ENCODE measurements around the gene MYL7.

Gene MYL7

DNA sequence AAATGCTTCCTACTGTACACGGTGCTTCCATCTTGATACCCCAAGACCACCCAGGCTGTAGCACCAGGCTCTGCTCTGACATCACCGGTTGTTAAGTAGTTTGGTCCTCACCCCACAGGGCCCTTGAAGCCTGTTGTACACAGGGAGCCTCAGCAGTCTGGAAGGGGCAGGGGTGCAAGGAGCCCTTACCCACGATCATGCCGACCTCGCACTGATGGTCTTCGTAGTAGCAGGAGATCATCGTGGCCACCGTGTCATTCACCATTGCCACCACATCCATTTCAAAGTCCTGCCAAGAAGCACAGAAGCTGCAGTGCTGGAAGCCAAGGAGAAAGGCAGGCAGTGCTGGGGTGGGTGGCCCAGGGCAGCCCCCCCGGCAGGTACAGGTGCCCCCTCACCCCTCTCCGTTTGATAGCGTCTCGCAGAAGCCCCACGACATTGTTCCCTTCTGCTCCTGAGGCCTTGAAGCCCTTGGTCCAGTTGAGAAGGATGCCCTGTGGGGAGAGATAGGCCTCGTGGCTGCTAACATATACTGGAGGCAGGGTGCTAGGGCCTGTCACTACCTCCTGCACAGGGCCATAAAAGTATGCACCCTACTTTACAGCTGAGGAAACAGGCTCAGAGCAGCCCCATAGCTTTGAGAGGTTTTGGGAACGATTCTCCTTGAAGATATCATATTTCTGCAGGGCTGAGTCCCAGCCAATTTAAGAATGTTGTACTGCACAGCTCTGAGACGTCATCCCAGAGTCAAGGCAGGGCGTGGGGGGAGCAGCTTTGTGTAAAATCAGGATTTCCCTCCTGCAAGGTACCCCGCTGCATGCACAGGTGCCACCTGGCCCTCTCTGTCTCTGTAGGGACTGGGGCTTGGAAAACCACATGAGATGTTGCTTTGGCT, 8.7 kb upstream of the MYL7 start:
- H3K9me3 ChIP-seq (ENCODE audit: low read depth, low read length): no peaks in the 10 kb centered on the region
- no peaks in the 10 kb centered on the region for H3K36me3 ChIP-seq (ENCODE audit: insufficient read depth, low read length)
- H3K27ac ChIP-seq: no peak overlapping the region
- H3K4me3 ChIP-seq: no peak overlapping the region
- TF ChIP-seq POLR2AphosphoS5 (IDR thresholded peaks at IDR 0.05; ENCODE audit: borderline replicate concordance, low read depth, low read length): no peak
- no peak for TF ChIP-seq EZH2 (IDR thresholded peaks at IDR 0.05)
- TF ChIP-seq FOXP2 (optimal IDR thresholded peaks at IDR 0.05; ENCODE audit: control extremely low read depth, extremely low read length, insufficient read depth): no peak
- no peak overlapping the region for H3K9ac ChIP-seq (ENCODE audit: insufficient read length)
- DNase-seq (ENCODE audit: low read depth, low spot score): no peak

DNA sequence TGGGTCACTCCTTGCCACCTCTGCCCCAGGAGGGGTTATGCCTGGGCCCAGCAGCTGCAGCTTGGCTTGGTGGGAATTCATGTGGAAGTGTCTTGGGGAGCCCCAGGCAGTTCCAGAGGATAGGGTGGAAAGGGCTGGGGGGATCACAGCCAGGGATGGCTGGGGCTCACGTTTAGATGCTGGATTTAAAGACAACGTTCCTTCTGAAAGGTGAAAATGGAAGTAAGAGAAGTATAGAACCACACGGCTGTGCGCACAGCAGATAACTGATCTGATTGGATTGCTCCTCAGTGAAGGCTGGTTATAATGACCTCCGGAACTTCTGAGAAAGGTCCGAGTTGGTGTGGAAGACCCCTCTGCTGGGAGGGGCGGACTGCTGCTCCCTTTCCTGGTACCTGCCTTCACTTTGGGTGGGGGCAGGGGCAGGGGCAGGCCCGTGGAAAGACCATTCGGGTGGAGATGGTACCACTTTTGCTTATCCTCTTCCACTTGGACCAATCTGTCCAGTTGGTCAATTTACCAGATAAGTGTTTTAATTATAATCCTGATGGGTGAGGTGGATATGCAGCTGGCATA, 7.9 kb upstream of the MYL7 start:
- Histone ChIP-seq H3K27ac (no peak overlapping the region), H3K4me3 (no peak overlapping the region), H3K9me3 (ENCODE audit: low read depth, low read length) (no peaks in the 10 kb centered on the region), H3K36me3 (ENCODE audit: insufficient read depth, low read length) (no peaks in the 10 kb centered on the region), H3K9ac (ENCODE audit: insufficient read length) (no peak overlapping the region)
- TF ChIP-seq FOXP2 (optimal IDR thresholded peaks at IDR 0.05; ENCODE audit: control extremely low read depth, extremely low read length, insufficient read depth) (no peak), POLR2AphosphoS5 (IDR thresholded peaks at IDR 0.05; ENCODE audit: borderline replicate concordance, low read depth, low read length) (no peak), EZH2 (IDR thresholded peaks at IDR 0.05) (no peak)
- no peak for DNase-seq (ENCODE audit: low read depth, low spot score)

DNA sequence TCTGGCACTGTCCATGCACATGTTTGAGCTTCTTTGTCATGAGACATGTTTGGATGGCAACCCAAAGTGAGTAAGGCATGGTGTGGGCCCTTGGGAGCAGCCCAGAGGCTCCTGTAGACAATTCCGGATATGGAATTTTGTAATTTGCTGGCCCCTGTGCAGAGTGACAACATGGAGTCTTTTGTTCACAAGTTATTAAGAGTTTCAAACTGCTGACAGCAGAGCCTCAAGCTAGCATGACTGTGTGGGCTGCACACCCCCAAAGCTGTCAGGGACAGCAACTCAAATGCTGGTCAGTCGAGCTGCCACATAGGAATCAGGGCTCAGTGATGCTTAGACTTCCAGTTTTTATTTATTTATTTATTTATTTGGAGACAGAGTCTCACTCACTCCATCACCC, 7.0 kb upstream of the MYL7 start:
- Histone ChIP-seq H3K9ac (ENCODE audit: insufficient read length) (no peak overlapping the region), H3K4me3 (no peak overlapping the region), H3K36me3 (ENCODE audit: insufficient read depth, low read length) (no peaks in the 10 kb centered on the region), H3K9me3 (ENCODE audit: low read depth, low read length) (no peaks in the 10 kb centered on the region), H3K27ac (no peak overlapping the region)
- DNase-seq (ENCODE audit: low read depth, low spot score): no peak
- no peak for TF ChIP-seq EZH2 (IDR thresholded peaks at IDR 0.05)
- no peak for TF ChIP-seq POLR2AphosphoS5 (IDR thresholded peaks at IDR 0.05; ENCODE audit: borderline replicate concordance, low read depth, low read length)
- TF ChIP-seq FOXP2 (optimal IDR thresholded peaks at IDR 0.05; ENCODE audit: control extremely low read depth, extremely low read length, insufficient read depth): no peak

DNA sequence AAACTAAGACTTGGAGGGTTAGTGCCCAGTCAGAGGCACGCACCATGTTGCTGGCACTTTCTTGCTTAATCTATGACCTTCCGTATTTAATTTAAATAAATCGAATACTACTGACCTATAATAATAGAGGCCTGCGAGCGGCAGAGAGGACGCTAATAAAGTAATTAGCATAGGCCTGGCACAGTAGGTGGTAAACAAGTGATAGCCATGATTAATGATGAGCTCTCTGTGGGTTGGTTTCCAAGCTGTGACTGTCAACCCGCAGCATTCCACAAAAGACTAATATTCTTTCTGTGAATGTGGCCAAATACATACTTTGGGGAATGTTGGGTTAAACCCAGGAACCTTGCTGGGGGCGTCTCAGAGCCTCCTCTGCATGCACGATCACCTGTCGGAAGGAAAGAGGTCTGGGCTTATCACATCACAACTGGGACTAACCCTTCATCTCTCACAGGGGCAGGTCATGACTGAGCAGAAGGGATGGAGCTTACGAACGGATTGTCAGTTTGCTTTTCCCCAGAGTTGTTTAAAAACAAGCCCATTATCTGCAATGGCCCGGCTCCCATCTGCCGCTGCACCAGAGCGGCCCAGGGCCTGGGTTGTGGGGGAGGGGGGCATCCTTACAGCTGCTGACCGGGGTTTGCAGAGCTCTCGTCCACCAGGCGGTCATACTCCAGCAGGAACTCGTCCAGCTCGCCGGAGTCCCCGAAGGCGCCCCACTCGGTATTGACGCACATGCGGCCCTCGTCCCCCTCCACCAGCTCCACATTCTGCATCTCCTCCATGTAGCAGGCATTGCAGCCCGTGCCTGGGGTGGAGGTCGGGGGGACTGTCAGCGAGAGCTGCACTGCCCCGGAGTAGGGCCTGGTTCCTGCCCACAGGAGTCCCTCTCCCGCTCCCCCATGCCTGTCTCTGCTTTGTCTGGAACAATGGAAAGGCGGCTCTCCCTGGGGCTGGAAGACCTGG, 6.2 kb upstream of the MYL7 start:
- Histone ChIP-seq H3K4me3 (no peak overlapping the region), H3K9ac (ENCODE audit: insufficient read length) (no peak overlapping the region), H3K27ac (no peak overlapping the region), H3K9me3 (ENCODE audit: low read depth, low read length) (no peaks in the 10 kb centered on the region), H3K36me3 (ENCODE audit: insufficient read depth, low read length) (no peaks in the 10 kb centered on the region)
- no peak for DNase-seq (ENCODE audit: low read depth, low spot score)
- TF ChIP-seq EZH2 (IDR thresholded peaks at IDR 0.05): no peak

DNA sequence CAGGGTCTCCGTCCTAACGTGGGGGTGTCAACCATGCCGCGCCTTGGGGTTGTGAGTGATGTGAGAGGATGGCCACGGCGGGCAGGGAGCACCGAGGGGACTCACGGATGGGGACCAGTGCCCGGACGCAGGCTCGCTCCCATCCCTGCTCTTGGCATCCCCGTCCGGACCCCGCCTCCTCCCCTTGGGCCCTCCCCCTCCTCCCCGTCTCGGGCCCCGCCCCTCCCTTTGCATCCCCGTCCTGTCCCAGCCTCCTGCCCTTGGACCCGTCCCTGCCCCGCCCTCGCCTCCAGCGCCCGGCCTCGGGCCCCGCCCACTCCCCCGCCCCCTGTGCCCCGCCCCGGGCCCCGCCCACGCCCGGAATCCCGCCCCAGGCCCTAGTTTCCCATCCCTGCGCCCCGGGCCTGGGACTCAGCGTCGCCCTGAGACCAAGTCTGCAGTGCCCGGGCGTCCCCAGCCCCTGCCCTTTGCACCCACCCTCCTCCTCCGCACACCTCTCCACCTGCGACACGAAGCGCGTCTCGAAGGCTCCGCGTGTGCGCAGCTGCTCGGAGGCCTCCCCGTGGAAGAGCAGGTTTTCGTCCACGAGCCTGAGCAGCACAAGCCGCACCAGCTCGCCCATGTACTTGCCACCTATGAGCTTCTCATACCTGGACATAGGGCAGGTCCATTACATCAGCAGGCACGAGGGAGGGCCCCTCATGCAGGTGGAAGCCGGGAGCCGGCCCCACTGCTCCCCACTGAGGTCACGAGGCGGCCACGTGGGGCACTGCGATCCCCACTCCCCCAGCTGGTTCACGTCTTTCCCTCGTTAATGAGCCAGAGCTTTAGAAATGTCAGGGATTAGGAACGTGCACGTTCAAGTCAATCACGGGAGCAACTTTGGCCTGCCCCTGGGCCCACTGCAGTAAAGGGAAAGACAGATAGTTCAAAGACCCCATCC, 5.1 kb upstream of the MYL7 start:
- H3K27ac ChIP-seq: no peak overlapping the region
- no peak for DNase-seq (ENCODE audit: low read depth, low spot score)
- no peaks in the 10 kb centered on the region for H3K36me3 ChIP-seq (ENCODE audit: insufficient read depth, low read length)
- H3K4me3 ChIP-seq: no peak overlapping the region
- H3K9ac ChIP-seq (ENCODE audit: insufficient read length): no peak overlapping the region
- TF ChIP-seq FOXP2 (optimal IDR thresholded peaks at IDR 0.05; ENCODE audit: control extremely low read depth, extremely low read length, insufficient read depth) (no peak), EZH2 (IDR thresholded peaks at IDR 0.05) (no peak), POLR2AphosphoS5 (IDR thresholded peaks at IDR 0.05; ENCODE audit: borderline replicate concordance, low read depth, low read length) (no peak)
- H3K9me3 ChIP-seq (ENCODE audit: low read depth, low read length): no peaks in the 10 kb centered on the region

DNA sequence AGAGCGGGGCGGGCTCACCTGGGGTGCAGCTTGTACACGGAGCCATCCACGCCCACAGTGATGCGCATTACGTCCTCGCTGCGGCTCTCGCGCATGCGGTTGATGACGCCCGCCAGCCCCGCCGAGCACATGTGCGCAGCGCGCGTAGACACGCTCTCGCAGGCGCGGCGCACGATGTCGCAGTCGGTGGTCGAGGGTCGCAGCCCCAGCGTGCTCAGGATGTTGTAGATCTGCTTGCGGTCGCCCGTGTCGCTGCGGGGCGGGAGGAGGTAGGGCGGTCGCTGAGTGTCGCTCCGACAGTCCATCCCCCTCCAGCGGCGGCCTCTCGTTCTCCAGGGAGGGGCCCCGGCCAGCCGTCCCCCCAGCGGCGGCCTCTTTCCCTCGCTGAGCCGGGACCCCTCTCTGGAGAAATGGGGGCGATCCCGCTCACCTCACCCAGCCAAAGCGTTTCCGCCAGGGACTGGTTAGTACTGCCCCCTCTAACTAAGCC, 4.4 kb upstream of the MYL7 start:
- Histone ChIP-seq H3K9me3 (ENCODE audit: low read depth, low read length) (no peaks in the 10 kb centered on the region), H3K27ac (no peak overlapping the region), H3K4me3 (no peak overlapping the region), H3K36me3 (ENCODE audit: insufficient read depth, low read length) (no peaks in the 10 kb centered on the region), H3K9ac (ENCODE audit: insufficient read length) (no peak overlapping the region)
- TF ChIP-seq FOXP2 (optimal IDR thresholded peaks at IDR 0.05; ENCODE audit: control extremely low read depth, extremely low read length, insufficient read depth): no peak
- TF ChIP-seq POLR2AphosphoS5 (IDR thresholded peaks at IDR 0.05; ENCODE audit: borderline replicate concordance, low read depth, low read length): no peak
- no peak for TF ChIP-seq EZH2 (IDR thresholded peaks at IDR 0.05)
- no peak for DNase-seq (ENCODE audit: low read depth, low spot score)

DNA sequence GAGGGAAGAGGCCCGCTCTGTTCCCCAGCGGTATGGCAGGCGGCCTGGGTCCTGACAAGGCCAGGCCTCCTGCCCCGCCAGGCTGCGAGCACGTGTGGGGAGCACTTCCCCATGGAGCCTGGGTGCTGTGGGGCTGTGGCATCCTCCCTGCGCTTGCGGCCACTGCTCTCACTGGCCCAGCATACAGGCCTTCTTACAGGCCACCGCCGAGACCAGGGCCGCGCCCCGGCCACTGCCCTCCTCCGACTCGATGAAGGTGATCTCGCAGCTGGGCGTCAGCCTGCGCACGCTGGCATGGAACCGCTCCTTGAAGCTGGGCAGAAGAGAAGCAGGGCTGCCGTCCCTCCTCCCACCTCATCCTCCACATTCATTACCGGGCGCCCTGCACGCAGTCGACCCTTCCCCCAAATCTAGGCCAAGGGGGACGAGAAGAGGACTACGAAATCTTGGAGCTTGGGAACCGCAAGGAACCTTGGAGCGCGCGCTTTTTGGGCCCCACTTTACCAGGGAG, 3.9 kb upstream of the MYL7 start:
- Histone ChIP-seq H3K9me3 (ENCODE audit: low read depth, low read length) (no peaks in the 10 kb centered on the region), H3K27ac (no peak overlapping the region), H3K4me3 (no peak overlapping the region), H3K36me3 (ENCODE audit: insufficient read depth, low read length) (no peaks in the 10 kb centered on the region), H3K9ac (ENCODE audit: insufficient read length) (no peak overlapping the region)
- TF ChIP-seq EZH2 (IDR thresholded peaks at IDR 0.05): no peak
- TF ChIP-seq FOXP2 (optimal IDR thresholded peaks at IDR 0.05; ENCODE audit: control extremely low read depth, extremely low read length, insufficient read depth): no peak
- no peak for TF ChIP-seq POLR2AphosphoS5 (IDR thresholded peaks at IDR 0.05; ENCODE audit: borderline replicate concordance, low read depth, low read length)
- no peak for DNase-seq (ENCODE audit: low read depth, low spot score)
